ENCODE data around the gene GAB4. TPM values are rescaled to one million over a fixed set of nuclear protein-coding genes. Genes with fewer than 3 reads are reported as not detected.

Gene GAB4
- total RNA-seq, 4 donors from 2014 or later, result 0.14 TPM; not detected in 3

GRCh38 chr22:16959345-16959930, 48.6 kb downstream of the GAB4 start:
- H3K4me1 ChIP-seq, result no peaks in the 10 kb centered on the region
- H3K27me3 ChIP-seq, result no peaks in the 10 kb centered on the region
- intact Hi-C loops (cut with DNase I; ENCODE audit: low total_unique reads), result no loop called here
- no peak overlapping the region for H3K4me3 ChIP-seq
- TF ChIP-seq, protein P1, sequence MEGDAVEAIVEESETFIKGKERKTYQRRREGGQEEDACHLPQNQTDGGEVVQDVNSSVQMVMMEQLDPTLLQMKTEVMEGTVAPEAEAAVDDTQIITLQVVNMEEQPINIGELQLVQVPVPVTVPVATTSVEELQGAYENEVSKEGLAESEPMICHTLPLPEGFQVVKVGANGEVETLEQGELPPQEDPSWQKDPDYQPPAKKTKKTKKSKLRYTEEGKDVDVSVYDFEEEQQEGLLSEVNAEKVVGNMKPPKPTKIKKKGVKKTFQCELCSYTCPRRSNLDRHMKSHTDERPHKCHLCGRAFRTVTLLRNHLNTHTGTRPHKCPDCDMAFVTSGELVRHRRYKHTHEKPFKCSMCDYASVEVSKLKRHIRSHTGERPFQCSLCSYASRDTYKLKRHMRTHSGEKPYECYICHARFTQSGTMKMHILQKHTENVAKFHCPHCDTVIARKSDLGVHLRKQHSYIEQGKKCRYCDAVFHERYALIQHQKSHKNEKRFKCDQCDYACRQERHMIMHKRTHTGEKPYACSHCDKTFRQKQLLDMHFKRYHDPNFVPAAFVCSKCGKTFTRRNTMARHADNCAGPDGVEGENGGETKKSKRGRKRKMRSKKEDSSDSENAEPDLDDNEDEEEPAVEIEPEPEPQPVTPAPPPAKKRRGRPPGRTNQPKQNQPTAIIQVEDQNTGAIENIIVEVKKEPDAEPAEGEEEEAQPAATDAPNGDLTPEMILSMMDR (IDR thresholded peaks at IDR 0.05), result no peak
- no peak for TF ChIP-seq POLR2A (IDR thresholded peaks at IDR 0.05)
- DNase-seq, result no peak
- H3K27ac ChIP-seq, result no peak overlapping the region
- H3K36me3 ChIP-seq, result no peaks in the 10 kb centered on the region
- H3K9me3 ChIP-seq, result no peaks in the 10 kb centered on the region

DNA sequence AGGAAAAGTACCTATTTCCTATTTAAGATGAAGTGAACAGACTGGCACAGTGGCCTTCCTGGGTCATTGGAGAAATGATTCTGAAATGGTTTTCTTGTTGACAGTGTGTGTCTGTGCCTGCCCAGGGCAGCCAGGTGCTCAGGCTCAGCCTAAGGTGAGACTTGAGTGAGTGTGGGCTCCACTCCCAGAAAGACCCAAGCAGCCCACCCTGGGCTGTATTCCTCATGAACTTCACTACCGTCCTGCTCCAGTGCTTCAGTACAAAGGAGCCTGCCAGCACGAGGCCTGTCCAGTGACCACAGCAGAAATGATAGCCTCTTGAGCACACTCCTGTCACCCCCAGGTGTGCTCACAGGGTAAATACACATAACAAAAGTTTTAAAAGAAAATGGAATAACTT, 49.5 kb downstream of the GAB4 start:
- TF ChIP-seq, protein P1 (IDR thresholded peaks at IDR 0.05), result no peak
- no peak for TF ChIP-seq POLR2A (IDR thresholded peaks at IDR 0.05)

DNA sequence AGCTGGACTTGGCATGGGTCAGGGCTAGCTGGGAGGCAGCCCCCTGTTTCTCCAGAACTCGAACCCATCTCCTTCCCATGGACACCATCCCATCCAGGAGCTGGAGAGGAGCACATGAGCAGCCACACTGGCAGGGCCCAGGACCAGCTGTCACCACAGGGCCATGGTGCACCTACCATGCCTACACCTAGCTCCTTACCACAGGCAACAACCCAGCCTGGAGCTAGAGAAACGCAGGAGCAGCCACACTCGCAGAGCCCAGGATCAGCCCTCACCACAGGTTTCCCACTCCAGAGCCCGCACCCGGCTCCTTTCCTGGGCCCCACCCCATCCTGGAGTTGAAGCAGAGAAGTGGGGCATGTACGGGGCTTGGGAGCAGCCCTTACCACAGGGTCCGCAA, 50.2 kb downstream of the GAB4 start:
- intact Hi-C loops (cut with DNase I; ENCODE audit: low total_unique reads), result no loop called here

More for the DNA sequence above, 49.5 kb downstream of the GAB4 start:
- Histone ChIP-seq H3K4me1 (no peaks in the 10 kb centered on the region), H3K36me3 (no peaks in the 10 kb centered on the region), H3K4me3 (no peak overlapping the region), H3K9me3 (no peaks in the 10 kb centered on the region), H3K27ac (no peak overlapping the region), H3K27me3 (no peaks in the 10 kb centered on the region)
- intact Hi-C loops (cut with DNase I; ENCODE audit: low total_unique reads), result no loop called here
- DNase-seq, result no peak

GRCh38 chr22:16956290-16956689, 51.7 kb downstream of the GAB4 start:
- Histone ChIP-seq H3K9me3 (no peaks in the 10 kb centered on the region), H3K27me3 (no peaks in the 10 kb centered on the region), H3K36me3 (no peaks in the 10 kb centered on the region), H3K4me1 (no peaks in the 10 kb centered on the region), H3K27ac (no peak overlapping the region), H3K4me3 (no peak overlapping the region)
- no peak for TF ChIP-seq POLR2A (IDR thresholded peaks at IDR 0.05)
- TF ChIP-seq, protein P1 (IDR thresholded peaks at IDR 0.05), result no peak
- no peak for DNase-seq
- intact Hi-C loops (cut with DNase I; ENCODE audit: low total_unique reads), result no loop called here

More for the DNA sequence above, 50.2 kb downstream of the GAB4 start:
- Histone ChIP-seq H3K27me3 (no peaks in the 10 kb centered on the region), H3K4me1 (no peaks in the 10 kb centered on the region), H3K27ac (no peak overlapping the region), H3K4me3 (no peak overlapping the region), H3K9me3 (no peaks in the 10 kb centered on the region), H3K36me3 (no peaks in the 10 kb centered on the region)
- no peak for TF ChIP-seq POLR2A (IDR thresholded peaks at IDR 0.05)
- TF ChIP-seq, protein P1 (IDR thresholded peaks at IDR 0.05), result no peak
- DNase-seq, result no peak

- Histone ChIP-seq H3K27ac (no peak overlapping the region), H3K4me3 (no peak overlapping the region), H3K27me3 (no peaks in the 10 kb centered on the region), H3K9me3 (no peaks in the 10 kb centered on the region), H3K4me1 (no peaks in the 10 kb centered on the region), H3K36me3 (no peaks in the 10 kb centered on the region)
- no peak for TF ChIP-seq POLR2A (IDR thresholded peaks at IDR 0.05)
- TF ChIP-seq, protein P1 (IDR thresholded peaks at IDR 0.05), result no peak
- DNase-seq, result no peak
- intact Hi-C loops (cut with DNase I; ENCODE audit: low total_unique reads), result no loop called here
Measured at GRCh38 chr22:16955678-16956210, 52.3 kb downstream of the GAB4 start.

All from uterus (tissue), 4 donors.